A549 (cell line): ENCODE data around the gene HLA-E. TPM values are rescaled to one million over a fixed set of nuclear protein-coding genes. Genes with fewer than 3 reads are reported as not detected.
"Not testable (repeated sequence)": the region's sequence is repeated elsewhere in the genome, so short reads cannot be mapped to it uniquely, and the experiment has no call there.

Experiments
- ATAC-seq, 2 experiments: fragments of 200-7000 bp in 1 of 2; fragments of >200 bp in 1 of 2; cut with Nextera tagmentation in 1 of 2; cut with Tn5 transposase in 1 of 2; 3 replicates each; pipeline versions ENCODE4 v1.8.0 to v1.9.1; 2018 to 2020; ENCODE audit warnings: mild to moderate bottlenecking in 1 of 2, moderate library complexity in 1 of 2
- CTCF ChIA-PET: fragments of 300-600 bp; sonication (Branson Sonifier 250); formaldehyde crosslinking; extraction: SDS; loops from one replicate; lab custom pipeline; 2021; ENCODE audit warnings: antibody characterized with exemption, inconsistent platforms; lab: Yijun Ruan, JAX
- POLR2A ChIA-PET: fragments of 350-600 bp; formaldehyde crosslinking; extraction: SDS; loops from one replicate; lab custom pipeline; 2021; ENCODE audit warnings: antibody characterized with exemption, inconsistent platforms; lab: Yijun Ruan, JAX
- DNase-seq, 2 experiments: peaks; one replicate each; pipeline versions ENCODE4 v3.0.0 to v3.0.0-alpha.2; 2011 to 2016; ENCODE audit warnings: low read depth in 1 of 2, low spot score in 1 of 2
- FAIRE-seq: peaks from 2 replicates; lab custom pipeline; 2011; peaks lifted over from hg19 to GRCh38; lab: Jason Lieb, UNC
- H3K27ac ChIP-seq, 2 experiments: fragments of >200 bp; sonication (Bioruptor Twin); formaldehyde crosslinking; 3 replicates each; pipeline ENCODE4 v1.5.1; 2016 to 2017
- H3K4me1 ChIP-seq: fragments of >200 bp; sonication (Bioruptor Twin); formaldehyde crosslinking; 3 replicates; pipeline ENCODE4 v1.6.1; 2016
- H3K4me2 ChIP-seq: fragments of >200 bp; sonication (Bioruptor Twin); formaldehyde crosslinking; 3 replicates; pipeline ENCODE4 v1.6.1; 2016
- H3K4me3 ChIP-seq: fragments of >200 bp; sonication (Bioruptor Twin); formaldehyde crosslinking; 3 replicates; pipeline ENCODE4 v1.5.1; 2016
- H3K9me3 ChIP-seq: fragments of >200 bp; sonication (Bioruptor Twin); formaldehyde crosslinking; 3 replicates; pipeline ENCODE4 v1.6.1; 2016
- FOSB ChIP-seq: fragments of 250-450 bp; sonication (Bioruptor Pico); IDR thresholded peaks from 2 replicates; pipeline ENCODE4 v1.5.0; 2020; ENCODE audit warnings: mild to moderate bottlenecking, moderate library complexity
- HOXA7 ChIP-seq: fragments of 250-450 bp; sonication (Bioruptor Pico); IDR thresholded peaks from 2 replicates; pipeline ENCODE4 v1.5.0; 2020; ENCODE audit warnings: mild to moderate bottlenecking, moderate library complexity
- HOXB13 ChIP-seq: fragments of 250-450 bp; sonication (Bioruptor Pico); IDR thresholded peaks from 2 replicates; pipeline ENCODE4 v1.5.0; 2020; ENCODE audit warnings: low read depth, mild to moderate bottlenecking, moderate library complexity
- NFE2L2 ChIP-seq: fragments of 150-350 bp; conservative IDR thresholded peaks from 2 replicates; pipeline ENCODE4 v1.6.1; 2014; ENCODE audit warnings: low read length
- POLR2AphosphoS2 ChIP-seq: conservative IDR thresholded peaks from 2 replicates; pipeline ENCODE4 v1.6.1; 2012; ENCODE audit warnings: low read length, improper control_type of control experiment, inconsistent platforms
- SREBF2 ChIP-seq: fragments of 450-650 bp; IDR thresholded peaks from 2 replicates; pipeline ENCODE4 v1.6.1; 2014; ENCODE audit warnings: mild to moderate bottlenecking, moderate library complexity
- TFCP2L1 ChIP-seq: fragments of 250-450 bp; sonication (Bioruptor Pico); IDR thresholded peaks from 2 replicates; pipeline ENCODE4 v1.5.0; 2021; ENCODE audit warnings: mild to moderate bottlenecking
- ZSCAN20 ChIP-seq: fragments of 250-450 bp; sonication (Bioruptor Pico); IDR thresholded peaks from 2 replicates; pipeline ENCODE4 v1.8.0; 2022; ENCODE audit warnings: mild to moderate bottlenecking, moderate library complexity
- WGBS: methylation state at CpG from one replicate; pipeline ENCODE4 v1.1.6; 2017; ENCODE audit errors: missing lambda C conversion rate; 5-methylcytosine and 5-hydroxymethylcytosine counted together
- polyA plus RNA-seq, 4 experiments: library from polyadenylated mRNA; depleted of rRNA in 3 of 4; stranded (reverse); fragments of >200 nt; fragmentation: RNase III in 1 of 4; extraction: RNeasy Plus Mini Kit Qiagen cat#74134 plus additional on column Dnase treatment in 1 of 4; gene quantifications; 2 replicates in 3 of 4; 3 replicates in 1 of 4; pipeline ENCODE4 v1.2.3, GENCODE V29; 2011 to 2017
- TF ChIP-seq, protein P1 (sequence below): fragments of 150-350 bp; IDR thresholded peaks from 2 replicates; pipeline ENCODE4 v1.6.1; 2014; ENCODE audit warnings: low read depth, mild to moderate bottlenecking, low read length
- TF ChIP-seq, protein P2 (sequence below): fragments of 250-450 bp; sonication (Bioruptor Pico); IDR thresholded peaks from 2 replicates; pipeline ENCODE4 v1.5.0; 2021; ENCODE audit warnings: mild to moderate bottlenecking, moderate library complexity, borderline replicate concordance
- TF ChIP-seq, protein P3 (sequence below): fragments of 450-650 bp; IDR thresholded peaks from 2 replicates; pipeline ENCODE4 v1.6.1; 2014; ENCODE audit warnings: antibody characterized with exemption
- TF ChIP-seq, protein P4 (sequence below): fragments of 250-450 bp; sonication (Bioruptor Pico); IDR thresholded peaks from 2 replicates; pipeline ENCODE4 v1.5.0; 2020; ENCODE audit warnings: low read depth, mild to moderate bottlenecking, moderate library complexity
- TF ChIP-seq, protein P5 (sequence below): IDR thresholded peaks from 2 replicates; pipeline ENCODE4 v1.6.1; 2012; ENCODE audit warnings: low read depth, borderline replicate concordance

The HLA-E gene
- polyA plus RNA-seq, 2 of the 4 experiments (the other 2 are of a cell fraction), result 38.3 to 40.3 TPM

DNA sequence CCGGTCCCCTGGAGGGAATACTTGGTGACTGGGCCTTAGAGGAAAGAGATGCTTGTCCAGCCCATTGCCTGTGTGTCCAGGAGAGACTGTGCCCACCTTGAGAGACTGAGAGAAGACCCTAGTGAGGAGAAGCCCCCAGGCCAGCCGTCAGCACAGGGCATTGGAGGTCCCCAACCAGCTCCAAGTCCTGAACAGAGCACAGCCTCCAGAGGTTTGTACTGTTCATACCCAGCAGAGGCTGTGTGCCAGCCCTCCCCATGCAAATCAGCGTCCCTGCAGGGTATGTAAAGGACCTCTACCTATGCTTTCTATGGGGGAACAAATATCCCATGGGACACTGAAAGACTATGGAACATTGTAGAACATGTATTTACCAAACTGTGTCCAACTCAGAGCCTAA lies 8.4 kb downstream of the HLA-E start:
- no peak overlapping the region for H3K27ac ChIP-seq
- POLR2A ChIA-PET, result no interaction called here
- ATAC-seq (no peak), DNase-seq (no peak), FAIRE-seq (no peak)
- H3K4me1 ChIP-seq, result no peaks in the 10 kb centered on the region
- TF ChIP-seq, protein P1, sequence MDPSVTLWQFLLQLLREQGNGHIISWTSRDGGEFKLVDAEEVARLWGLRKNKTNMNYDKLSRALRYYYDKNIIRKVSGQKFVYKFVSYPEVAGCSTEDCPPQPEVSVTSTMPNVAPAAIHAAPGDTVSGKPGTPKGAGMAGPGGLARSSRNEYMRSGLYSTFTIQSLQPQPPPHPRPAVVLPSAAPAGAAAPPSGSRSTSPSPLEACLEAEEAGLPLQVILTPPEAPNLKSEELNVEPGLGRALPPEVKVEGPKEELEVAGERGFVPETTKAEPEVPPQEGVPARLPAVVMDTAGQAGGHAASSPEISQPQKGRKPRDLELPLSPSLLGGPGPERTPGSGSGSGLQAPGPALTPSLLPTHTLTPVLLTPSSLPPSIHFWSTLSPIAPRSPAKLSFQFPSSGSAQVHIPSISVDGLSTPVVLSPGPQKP, result no peak
- TF ChIP-seq, protein P2, sequence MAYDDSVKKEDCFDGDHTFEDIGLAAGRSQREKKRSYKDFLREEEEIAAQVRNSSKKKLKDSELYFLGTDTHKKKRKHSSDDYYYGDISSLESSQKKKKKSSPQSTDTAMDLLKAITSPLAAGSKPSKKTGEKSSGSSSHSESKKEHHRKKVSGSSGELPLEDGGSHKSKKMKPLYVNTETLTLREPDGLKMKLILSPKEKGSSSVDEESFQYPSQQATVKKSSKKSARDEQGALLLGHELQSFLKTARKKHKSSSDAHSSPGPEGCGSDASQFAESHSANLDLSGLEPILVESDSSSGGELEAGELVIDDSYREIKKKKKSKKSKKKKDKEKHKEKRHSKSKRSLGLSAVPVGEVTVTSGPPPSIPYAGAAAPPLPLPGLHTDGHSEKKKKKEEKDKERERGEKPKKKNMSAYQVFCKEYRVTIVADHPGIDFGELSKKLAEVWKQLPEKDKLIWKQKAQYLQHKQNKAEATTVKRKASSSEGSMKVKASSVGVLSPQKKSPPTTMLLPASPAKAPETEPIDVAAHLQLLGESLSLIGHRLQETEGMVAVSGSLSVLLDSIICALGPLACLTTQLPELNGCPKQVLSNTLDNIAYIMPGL (CRISPR knock-in tag), result no peak
- no peak for TF ChIP-seq POLR2AphosphoS2
- TF ChIP-seq, protein P3, sequence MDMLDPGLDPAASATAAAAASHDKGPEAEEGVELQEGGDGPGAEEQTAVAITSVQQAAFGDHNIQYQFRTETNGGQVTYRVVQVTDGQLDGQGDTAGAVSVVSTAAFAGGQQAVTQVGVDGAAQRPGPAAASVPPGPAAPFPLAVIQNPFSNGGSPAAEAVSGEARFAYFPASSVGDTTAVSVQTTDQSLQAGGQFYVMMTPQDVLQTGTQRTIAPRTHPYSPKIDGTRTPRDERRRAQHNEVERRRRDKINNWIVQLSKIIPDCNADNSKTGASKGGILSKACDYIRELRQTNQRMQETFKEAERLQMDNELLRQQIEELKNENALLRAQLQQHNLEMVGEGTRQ, result no peak
- TF ChIP-seq, protein P4, sequence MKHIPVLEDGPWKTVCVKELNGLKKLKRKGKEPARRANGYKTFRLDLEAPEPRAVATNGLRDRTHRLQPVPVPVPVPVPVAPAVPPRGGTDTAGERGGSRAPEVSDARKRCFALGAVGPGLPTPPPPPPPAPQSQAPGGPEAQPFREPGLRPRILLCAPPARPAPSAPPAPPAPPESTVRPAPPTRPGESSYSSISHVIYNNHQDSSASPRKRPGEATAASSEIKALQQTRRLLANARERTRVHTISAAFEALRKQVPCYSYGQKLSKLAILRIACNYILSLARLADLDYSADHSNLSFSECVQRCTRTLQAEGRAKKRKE (CRISPR knock-in tag), result no peak
- TF ChIP-seq, protein P5, sequence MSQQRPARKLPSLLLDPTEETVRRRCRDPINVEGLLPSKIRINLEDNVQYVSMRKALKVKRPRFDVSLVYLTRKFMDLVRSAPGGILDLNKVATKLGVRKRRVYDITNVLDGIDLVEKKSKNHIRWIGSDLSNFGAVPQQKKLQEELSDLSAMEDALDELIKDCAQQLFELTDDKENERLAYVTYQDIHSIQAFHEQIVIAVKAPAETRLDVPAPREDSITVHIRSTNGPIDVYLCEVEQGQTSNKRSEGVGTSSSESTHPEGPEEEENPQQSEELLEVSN, result no peak
- no peak for TF ChIP-seq ZSCAN20 (CRISPR knock-in tag)
- no peak for TF ChIP-seq HOXA7 (CRISPR knock-in tag)
- TF ChIP-seq SREBF2, result no peak
- no peak for TF ChIP-seq TFCP2L1 (CRISPR knock-in tag)
- no peak for TF ChIP-seq NFE2L2
- no peak for TF ChIP-seq FOSB
- H3K4me3 ChIP-seq, result no peak overlapping the region
- WGBS, result 57% methylated on average over 2 of the region's 3 CpGs
- CTCF ChIA-PET, result interaction anchor here (3.8 kb wide), 1 partner anchor 35 kb away, joined by 17 read pairs; no protein-coding TSS in a partner anchor
- no peak overlapping the region for H3K4me2 ChIP-seq
- H3K9me3 ChIP-seq, result no peaks in the 10 kb centered on the region

DNA sequence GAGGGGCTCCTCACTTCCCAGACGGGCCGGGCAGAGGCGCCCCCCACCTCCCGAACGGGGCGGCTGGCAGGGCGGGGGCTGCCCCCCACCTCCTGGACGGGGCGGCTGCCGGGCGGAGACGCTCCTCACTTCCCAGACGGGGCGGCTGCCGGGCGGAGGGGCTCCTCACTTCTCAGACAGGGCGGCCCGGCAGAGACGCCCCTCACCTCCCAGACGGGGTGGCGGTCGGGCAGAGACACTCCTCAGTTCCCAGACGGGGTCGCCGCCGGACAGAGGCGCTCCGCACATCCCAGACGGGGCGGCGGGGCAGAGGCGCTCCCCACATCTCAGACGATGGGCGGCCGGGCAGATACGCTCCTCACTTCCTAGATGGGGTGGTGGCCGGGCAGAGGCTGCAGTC lies 9.4 kb downstream of the HLA-E start:
- H3K4me2 ChIP-seq, ATAC-seq, DNase-seq, POLR2A ChIA-PET, H3K9me3 ChIP-seq, H3K4me1 ChIP-seq, H3K27ac ChIP-seq, FAIRE-seq, H3K4me3 ChIP-seq: not testable (repeated sequence)
- CTCF ChIA-PET, result interaction anchor here (3.9 kb wide), 1 partner anchor 16 kb away, joined by 27 read pairs; no protein-coding TSS in a partner anchor
- WGBS, result 95% methylated on average over 4 of the region's 37 CpGs

DNA sequence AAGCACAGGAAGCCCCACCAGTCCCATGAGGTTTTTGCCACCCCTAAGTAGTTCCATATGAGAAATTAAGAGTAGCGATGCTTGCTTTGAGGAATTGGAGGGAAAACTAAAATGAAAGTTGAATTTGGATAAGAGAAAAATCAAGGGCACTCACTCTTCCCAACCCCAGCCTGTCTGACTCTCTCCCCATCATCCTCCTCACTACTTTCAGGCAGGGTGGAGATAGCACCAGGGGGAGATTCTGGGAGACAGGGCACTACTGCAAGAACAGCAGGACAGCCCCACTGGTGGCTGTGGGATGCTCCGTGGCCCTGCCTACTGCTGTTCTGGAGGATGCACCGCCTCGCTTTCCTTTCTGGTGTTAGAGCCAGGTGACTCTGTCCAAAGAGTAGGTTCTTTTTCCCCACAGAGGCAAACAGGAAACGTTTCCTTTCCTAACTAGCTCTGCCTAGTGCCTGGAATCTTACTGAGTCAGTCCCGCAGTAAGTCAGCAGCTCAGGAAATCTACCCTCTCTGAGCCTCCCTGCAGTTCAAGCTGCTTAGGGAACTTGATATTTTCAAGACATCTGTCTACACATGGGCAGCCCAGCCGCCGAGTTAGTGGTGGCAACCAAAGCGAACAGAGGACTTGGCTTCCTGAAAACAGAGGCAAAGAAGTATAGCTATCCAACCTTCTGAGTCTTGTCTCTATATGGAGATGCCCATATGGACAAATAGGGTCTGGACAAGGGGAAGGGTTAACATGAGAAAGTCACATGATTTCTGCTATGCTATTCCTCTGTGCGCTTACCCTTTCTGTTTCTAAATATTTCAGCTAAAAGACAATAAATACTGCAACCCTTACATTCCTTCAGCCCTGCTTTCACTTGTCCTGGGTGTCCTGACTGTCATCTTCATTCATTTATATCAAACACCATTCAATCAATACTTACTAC lies 11.4 kb downstream of the HLA-E start:
- 71% methylated on average over 10 of the region's 10 CpGs for WGBS
- no peak for TF ChIP-seq HOXB13 (CRISPR knock-in tag)
- TF ChIP-seq, all 56 proteins: peak for 0
- no peaks in the 10 kb centered on the region for H3K9me3 ChIP-seq
- ChIA-PET CTCF (interaction anchor here (0.6 to 3.9 kb wide), 7 partner anchors 8 to 84 kb away, joined by 3 to 27 read pairs (median 3); no protein-coding TSS in a partner anchor), POLR2A (no interaction called here)
- H3K4me2 ChIP-seq, result no peak overlapping the region
- FAIRE-seq (no peak), DNase-seq (no peak), ATAC-seq (no peak)
- H3K27ac ChIP-seq, result no peak overlapping the region
- H3K4me1 ChIP-seq, result no peaks in the 10 kb centered on the region
- H3K4me3 ChIP-seq, result no peak overlapping the region
